Measurements from ENCODE around the gene PCDH12.

The PCDH12 gene

DNA sequence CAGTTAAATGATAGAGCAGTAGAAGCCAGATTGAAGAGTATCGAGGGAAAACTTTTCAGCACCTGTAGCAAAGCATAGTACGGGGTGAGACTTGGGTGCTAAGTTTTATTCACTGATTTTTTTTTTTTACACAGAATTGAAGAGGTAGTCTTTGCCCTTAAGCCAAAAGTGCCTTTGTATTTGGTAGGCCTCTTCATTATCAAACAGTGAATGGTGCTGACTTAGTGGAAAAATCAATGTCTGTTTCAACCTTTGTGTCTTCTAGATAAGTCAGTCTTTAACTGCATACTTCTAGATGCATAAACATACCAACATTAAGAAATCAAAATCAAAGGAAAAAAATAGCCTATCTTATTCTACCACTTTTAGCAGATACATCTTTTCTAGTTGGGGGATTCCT is 24.6 kb upstream of the PCDH12 start:
- Histone ChIP-seq H3K36me3 (ENCODE audit: insufficient read depth, low read length) (peaks cover 80% of the 10 kb centered on the region), H3K4me1 (ENCODE audit: insufficient read depth, low read length) (no peaks in the 10 kb centered on the region), H3K9me3 (ENCODE audit: low read length) (no peaks in the 10 kb centered on the region), H2AFZ (ENCODE audit: low read depth, low read length) (no peak overlapping the region), H3K4me3 (ENCODE audit: low read length) (no peak overlapping the region), H3K27me3 (ENCODE audit: insufficient read depth, low read length) (no peaks in the 10 kb centered on the region)

DNA sequence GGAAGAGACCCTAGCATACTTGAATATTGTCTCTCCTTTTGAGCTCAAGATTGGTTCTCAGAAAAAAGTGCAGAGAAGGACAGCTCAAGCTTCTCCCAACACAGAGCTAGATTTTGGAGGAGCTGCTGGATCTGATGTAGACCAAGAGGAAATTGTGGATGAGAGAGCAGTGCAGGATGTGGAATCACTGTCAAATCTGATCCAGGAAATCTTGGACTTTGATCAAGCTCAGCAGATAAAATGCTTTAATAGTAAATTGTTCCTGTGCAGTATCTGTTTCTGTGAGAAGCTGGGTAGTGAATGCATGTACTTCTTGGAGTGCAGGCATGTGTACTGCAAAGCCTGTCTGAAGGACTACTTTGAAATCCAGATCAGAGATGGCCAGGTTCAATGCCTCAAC is 20.4 kb upstream of the PCDH12 start:
- Histone ChIP-seq H2AFZ (ENCODE audit: low read depth, low read length) (no peak overlapping the region), H3K27me3 (ENCODE audit: insufficient read depth, low read length) (no peaks in the 10 kb centered on the region), H3K4me3 (ENCODE audit: low read length) (no peak overlapping the region), H3K4me1 (ENCODE audit: insufficient read depth, low read length) (no peaks in the 10 kb centered on the region), H3K9me3 (ENCODE audit: low read length) (no peaks in the 10 kb centered on the region), H3K36me3 (ENCODE audit: insufficient read depth, low read length) (peaks cover 72% of the 10 kb centered on the region)

DNA sequence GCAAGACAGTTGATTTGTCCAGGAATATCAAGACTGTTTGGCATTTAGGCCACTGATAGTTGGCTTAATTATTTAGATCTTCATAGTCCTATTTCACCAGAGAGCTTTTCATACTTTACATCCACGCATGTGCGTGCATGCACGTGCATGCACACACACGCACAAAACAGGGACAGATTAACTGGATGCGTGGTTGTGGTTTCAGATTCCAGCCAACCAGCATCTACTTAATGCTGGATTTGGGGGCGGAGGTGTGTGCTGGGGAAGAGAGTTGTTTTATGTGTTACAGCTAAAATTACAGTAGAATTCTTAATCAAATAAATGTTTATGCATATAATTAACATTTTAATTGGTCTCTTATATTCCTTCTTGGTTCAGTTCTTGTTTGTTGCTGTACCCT is 18.2 kb upstream of the PCDH12 start:
- Histone ChIP-seq H3K36me3 (ENCODE audit: insufficient read depth, low read length) (peaks cover 65% of the 10 kb centered on the region), H2AFZ (ENCODE audit: low read depth, low read length) (no peak overlapping the region), H3K27me3 (ENCODE audit: insufficient read depth, low read length) (no peaks in the 10 kb centered on the region), H3K4me3 (ENCODE audit: low read length) (no peak overlapping the region), H3K4me1 (ENCODE audit: insufficient read depth, low read length) (no peaks in the 10 kb centered on the region), H3K9me3 (ENCODE audit: low read length) (no peaks in the 10 kb centered on the region)

DNA sequence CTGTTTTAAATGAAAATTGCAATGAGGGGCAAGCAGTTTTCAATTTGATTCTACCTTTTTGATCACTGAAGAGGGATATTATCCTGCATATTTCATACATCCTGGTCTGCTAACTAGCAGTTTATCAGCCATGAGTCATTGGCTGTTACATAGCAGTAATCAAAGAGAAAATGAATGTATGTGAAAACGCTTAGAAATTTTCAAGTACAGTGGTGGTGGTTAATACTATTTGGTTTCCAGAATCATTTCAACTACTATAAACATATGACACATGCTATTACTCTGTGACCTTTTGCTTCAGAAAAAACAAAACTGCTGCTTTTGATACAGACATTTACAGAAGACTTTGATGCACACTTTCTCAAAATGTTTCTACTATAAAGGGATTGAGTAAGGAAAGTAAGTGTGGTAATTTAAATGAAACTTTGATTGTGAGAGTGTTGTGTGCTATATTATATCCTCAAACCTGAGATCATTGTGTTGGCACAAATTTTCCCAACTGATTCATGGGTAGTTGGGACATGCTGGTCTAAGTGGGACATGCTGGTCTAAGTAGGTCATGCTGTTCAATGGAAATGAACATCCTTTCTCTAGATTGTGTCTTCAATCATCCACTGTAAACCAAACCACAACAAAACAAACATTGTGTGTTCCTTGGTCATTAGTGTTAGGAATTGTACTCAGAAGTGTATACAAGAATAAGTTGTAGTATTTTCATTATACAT is 16.0 kb upstream of the PCDH12 start:
- Histone ChIP-seq H3K4me3 (ENCODE audit: low read length) (no peak overlapping the region), H3K9me3 (ENCODE audit: low read length) (no peaks in the 10 kb centered on the region), H3K36me3 (ENCODE audit: insufficient read depth, low read length) (peaks cover 49% of the 10 kb centered on the region)

DNA sequence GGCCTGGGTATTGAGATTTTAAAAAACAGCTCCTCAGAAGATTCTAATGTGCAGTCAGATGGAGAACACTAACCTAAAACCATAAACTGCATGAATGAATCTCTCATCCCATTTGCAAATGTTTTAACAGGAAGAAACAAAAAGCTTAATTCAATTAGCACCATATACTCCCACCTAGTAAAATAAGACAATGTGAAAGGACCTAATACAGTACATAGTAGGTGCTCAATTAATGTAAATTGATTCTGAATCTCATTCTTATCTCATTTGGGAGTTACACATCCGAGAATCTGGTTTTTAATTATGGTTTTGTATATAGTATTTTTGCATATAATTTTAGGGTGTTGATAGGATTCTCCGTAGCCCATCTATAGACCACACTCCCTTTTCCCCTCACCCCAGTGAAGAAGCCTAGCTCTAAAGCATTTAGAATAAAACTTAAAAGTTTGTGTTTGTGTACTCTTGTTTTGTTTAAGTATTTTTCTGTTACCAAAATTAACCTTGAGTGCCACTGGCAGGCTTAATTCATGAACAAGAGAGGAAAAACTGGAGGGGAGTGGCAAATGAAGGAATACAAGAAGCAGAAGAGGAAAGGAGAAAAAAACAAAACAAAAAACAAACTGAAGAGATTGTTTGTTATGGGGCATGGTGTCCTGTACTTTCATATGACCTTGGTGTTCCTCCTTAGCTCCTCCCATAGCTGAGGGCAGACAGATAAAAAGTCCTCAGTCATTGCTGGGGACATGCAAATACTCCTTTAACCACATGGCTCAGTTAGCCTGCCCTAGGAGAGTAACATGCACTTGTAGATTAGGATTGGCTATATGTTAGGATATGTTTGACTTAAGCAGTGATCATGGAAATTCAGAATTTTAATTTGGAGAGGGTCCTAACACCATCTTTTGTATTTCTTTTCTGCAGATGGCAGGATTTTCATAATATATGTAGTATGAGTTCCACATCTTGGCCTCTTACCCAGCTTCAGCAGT is 12.1 kb upstream of the PCDH12 start:
- peaks cover 13% of the 10 kb centered on the region for H3K4me1 ChIP-seq (ENCODE audit: insufficient read depth, low read length)
- H2AFZ ChIP-seq (ENCODE audit: low read depth, low read length): peak overlapping the region; percentile 91
- peak overlapping the region; percentile 98 for H3K4me3 ChIP-seq (ENCODE audit: low read length)
- H3K9me3 ChIP-seq (ENCODE audit: low read length): no peaks in the 10 kb centered on the region
- no peaks in the 10 kb centered on the region for H3K27me3 ChIP-seq (ENCODE audit: insufficient read depth, low read length)
- H3K36me3 ChIP-seq (ENCODE audit: insufficient read depth, low read length): peaks cover 26% of the 10 kb centered on the region

More for the DNA sequence above, 16.0 kb upstream of the PCDH12 start:
- no peak overlapping the region for H2AFZ ChIP-seq (ENCODE audit: low read depth, low read length)
- H3K27me3 ChIP-seq (ENCODE audit: insufficient read depth, low read length): no peaks in the 10 kb centered on the region
- peaks cover 9% of the 10 kb centered on the region for H3K4me1 ChIP-seq (ENCODE audit: insufficient read depth, low read length)

DNA sequence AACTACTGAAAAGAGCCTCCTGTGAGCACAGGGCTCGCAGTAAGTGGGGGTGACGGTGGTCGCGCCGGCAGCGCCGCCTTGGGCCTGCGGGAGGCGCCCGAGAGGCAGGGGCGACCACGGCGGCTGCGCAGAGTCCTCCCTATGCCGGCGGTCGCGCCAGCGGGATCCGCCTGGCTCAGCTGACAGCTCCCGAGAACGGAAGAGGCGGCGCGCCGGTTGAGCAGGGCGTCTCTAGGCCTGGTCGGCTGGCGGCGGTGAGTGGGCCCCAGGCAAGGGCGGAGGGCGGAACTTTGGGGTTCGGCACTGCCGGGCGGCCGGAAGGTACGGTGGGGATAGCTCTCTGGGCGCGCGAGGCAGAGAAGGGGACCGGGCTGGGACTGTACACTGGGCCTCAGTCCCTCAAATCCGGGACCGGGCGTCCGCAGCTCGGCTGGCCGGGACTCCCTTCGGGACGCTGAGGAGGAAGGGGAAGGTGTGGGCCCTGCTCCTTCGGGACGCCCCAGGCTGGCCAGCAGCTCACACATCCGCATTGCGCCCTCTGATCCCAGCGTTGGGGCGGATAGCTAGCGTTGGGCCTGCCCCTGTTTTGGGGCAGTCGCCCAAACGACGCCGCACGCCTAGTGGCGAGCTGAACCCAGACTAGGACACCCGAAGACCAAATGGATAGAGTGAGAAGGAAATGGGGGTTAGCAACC is 11.1 kb upstream of the PCDH12 start, which contains the start of gene RNF14:
RNF14 (plus strand) TSS at position 192 of the 695 bp plus-strand sequence. CDS start 4,484 bp downstream, outside the sequence.
- peaks cover 16% of the 10 kb centered on the region for H3K36me3 ChIP-seq (ENCODE audit: insufficient read depth, low read length)
- H3K27me3 ChIP-seq (ENCODE audit: insufficient read depth, low read length): no peaks in the 10 kb centered on the region
- no peaks in the 10 kb centered on the region for H3K9me3 ChIP-seq (ENCODE audit: low read length)
- H2AFZ ChIP-seq (ENCODE audit: low read depth, low read length): peak within 1 kb of the TSS; percentile 91
- peak within 1 kb of the TSS; percentile 98 for H3K4me3 ChIP-seq (ENCODE audit: low read length)
- peaks cover 13% of the 10 kb centered on the region for H3K4me1 ChIP-seq (ENCODE audit: insufficient read depth, low read length)

DNA sequence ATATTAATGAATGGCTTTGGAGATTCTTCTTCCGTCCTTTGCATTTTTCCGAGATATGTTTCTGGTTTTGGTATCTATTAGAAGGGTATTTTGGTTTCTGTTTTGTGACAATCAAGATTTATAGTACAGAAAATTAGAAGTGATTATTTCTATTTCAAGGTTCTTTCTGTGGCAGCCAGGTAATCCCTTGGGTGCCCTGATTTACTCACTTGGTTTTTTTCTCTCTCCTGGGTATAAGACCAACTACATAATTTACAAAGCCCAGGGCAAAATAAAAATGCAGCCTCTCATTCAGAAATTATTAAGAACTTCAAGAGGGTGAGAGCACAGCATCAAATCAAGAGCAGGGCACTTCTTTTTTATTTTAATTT is 8.9 kb upstream of the PCDH12 start:
- Histone ChIP-seq H3K27me3 (ENCODE audit: insufficient read depth, low read length) (no peaks in the 10 kb centered on the region), H3K4me3 (ENCODE audit: low read length) (no peak overlapping the region), H3K36me3 (ENCODE audit: insufficient read depth, low read length) (peaks cover 3% of the 10 kb centered on the region), H3K4me1 (ENCODE audit: insufficient read depth, low read length) (peaks cover 13% of the 10 kb centered on the region), H3K9me3 (ENCODE audit: low read length) (no peaks in the 10 kb centered on the region), H2AFZ (ENCODE audit: low read depth, low read length) (no peak overlapping the region)

DNA sequence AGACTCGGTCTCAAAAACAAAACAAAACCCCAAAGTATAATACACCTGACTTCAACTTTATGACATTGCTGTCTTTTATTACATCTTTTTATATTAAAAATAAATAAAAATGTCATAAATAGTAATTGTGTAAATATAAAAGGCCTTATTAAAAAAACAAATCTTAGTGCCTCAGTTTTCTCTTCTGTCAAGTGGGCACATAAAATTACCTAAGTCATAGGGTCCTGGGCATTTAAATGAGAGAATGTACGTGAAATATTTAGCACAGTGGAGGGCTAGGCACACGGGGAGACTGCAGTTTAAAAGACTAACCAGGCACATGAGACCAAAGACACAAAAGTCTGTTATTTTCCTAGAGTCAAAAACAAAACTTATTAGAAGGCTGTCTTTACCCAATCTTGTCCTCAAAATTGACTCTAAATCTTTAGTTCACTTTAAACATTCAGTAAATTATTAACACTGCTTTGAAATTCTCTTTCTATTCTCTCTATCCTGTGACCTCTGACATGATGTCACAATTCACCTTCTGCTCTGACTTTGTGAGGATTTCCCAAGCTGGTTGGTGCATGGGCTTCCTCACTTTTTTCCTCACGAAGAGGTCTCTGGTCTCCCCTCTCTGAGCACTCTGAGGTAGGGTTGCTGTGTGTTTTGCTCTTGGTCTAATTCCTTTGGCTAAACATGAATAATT is 8.4 kb upstream of the PCDH12 start:
- H3K4me3 ChIP-seq (ENCODE audit: low read length): no peak overlapping the region

DNA sequence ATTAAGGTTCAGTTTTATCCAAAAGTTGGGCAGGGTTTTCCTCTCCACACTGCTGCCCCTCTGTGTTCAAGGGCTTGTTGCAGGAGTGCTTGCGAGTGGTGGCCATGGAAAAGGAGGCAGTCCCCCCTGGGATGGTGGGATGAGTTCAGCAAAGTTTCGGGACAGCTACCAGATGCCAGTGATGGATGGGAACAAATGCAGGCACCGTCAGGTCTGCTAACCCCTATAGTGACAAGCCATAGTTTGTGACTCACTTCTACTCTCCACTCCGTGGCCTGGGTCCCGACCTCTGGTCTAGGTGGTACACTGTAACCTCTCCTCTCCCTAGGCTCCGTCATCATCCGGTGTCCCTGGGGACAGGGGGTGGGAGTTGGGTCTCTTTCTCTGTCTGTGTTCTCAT is 7.1 kb upstream of the PCDH12 start:
- H3K9me3 ChIP-seq (ENCODE audit: low read length): no peaks in the 10 kb centered on the region
- no peak overlapping the region for H2AFZ ChIP-seq (ENCODE audit: low read depth, low read length)
- H3K36me3 ChIP-seq (ENCODE audit: insufficient read depth, low read length): no peaks in the 10 kb centered on the region
- H3K27me3 ChIP-seq (ENCODE audit: insufficient read depth, low read length): no peaks in the 10 kb centered on the region
- H3K4me1 ChIP-seq (ENCODE audit: insufficient read depth, low read length): peaks cover 20% of the 10 kb centered on the region
- no peak overlapping the region for H3K4me3 ChIP-seq (ENCODE audit: low read length)

More for the DNA sequence above, 8.4 kb upstream of the PCDH12 start:
- Histone ChIP-seq H2AFZ (ENCODE audit: low read depth, low read length) (no peak overlapping the region), H3K27me3 (ENCODE audit: insufficient read depth, low read length) (no peaks in the 10 kb centered on the region), H3K36me3 (ENCODE audit: insufficient read depth, low read length) (peaks cover 3% of the 10 kb centered on the region), H3K9me3 (ENCODE audit: low read length) (no peaks in the 10 kb centered on the region), H3K4me1 (ENCODE audit: insufficient read depth, low read length) (peaks cover 13% of the 10 kb centered on the region)

DNA sequence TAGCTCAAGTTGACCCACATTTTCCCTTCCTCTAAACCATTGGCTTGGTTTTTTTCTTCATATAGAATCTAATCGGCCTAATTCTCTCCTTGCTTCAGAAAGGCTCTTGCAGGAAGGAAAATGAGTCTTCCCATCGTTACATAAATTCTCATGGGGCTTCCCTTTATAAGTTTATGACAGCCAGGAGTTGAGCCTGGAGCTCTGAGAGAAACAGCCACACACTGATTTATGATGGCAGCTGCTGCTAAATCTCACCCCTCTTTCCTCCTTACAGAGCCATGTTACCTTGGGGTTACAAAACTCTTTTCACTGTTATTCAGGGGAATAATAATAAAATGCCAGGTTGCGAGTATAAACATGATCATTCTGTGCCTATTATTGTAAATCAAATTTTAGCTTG is 5.7 kb upstream of the PCDH12 start:
- Histone ChIP-seq H2AFZ (ENCODE audit: low read depth, low read length) (no peak overlapping the region), H3K4me1 (ENCODE audit: insufficient read depth, low read length) (peaks cover 15% of the 10 kb centered on the region), H3K36me3 (ENCODE audit: insufficient read depth, low read length) (no peaks in the 10 kb centered on the region), H3K9me3 (ENCODE audit: low read length) (no peaks in the 10 kb centered on the region), H3K27me3 (ENCODE audit: insufficient read depth, low read length) (no peaks in the 10 kb centered on the region), H3K4me3 (ENCODE audit: low read length) (no peak overlapping the region)

DNA sequence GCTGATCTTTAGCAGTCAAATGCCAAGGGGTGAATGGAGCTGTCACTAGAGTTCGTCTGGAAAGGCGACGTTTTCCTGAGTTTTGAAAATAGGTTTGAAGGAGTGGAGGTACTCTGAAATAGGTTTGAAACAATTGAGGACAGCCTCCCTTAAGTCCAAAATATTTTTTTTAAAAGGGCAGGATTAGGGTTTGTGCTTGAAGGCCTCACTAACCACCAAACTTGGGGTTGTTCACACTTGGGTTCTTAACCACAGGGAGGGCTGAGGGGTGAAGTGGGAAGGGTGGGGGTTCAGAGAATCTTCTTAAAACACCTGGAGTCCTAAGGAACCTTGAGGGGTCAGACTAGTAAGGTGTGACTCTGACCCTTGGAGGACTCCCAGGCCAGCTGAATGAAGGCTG is 3.5 kb upstream of the PCDH12 start:
- H3K4me1 ChIP-seq (ENCODE audit: insufficient read depth, low read length): peaks cover 11% of the 10 kb centered on the region
- H3K36me3 ChIP-seq (ENCODE audit: insufficient read depth, low read length): no peaks in the 10 kb centered on the region
- H3K4me3 ChIP-seq (ENCODE audit: low read length): no peak overlapping the region
- no peaks in the 10 kb centered on the region for H3K27me3 ChIP-seq (ENCODE audit: insufficient read depth, low read length)
- H2AFZ ChIP-seq (ENCODE audit: low read depth, low read length): peak overlapping the region; percentile 6
- no peaks in the 10 kb centered on the region for H3K9me3 ChIP-seq (ENCODE audit: low read length)

DNA sequence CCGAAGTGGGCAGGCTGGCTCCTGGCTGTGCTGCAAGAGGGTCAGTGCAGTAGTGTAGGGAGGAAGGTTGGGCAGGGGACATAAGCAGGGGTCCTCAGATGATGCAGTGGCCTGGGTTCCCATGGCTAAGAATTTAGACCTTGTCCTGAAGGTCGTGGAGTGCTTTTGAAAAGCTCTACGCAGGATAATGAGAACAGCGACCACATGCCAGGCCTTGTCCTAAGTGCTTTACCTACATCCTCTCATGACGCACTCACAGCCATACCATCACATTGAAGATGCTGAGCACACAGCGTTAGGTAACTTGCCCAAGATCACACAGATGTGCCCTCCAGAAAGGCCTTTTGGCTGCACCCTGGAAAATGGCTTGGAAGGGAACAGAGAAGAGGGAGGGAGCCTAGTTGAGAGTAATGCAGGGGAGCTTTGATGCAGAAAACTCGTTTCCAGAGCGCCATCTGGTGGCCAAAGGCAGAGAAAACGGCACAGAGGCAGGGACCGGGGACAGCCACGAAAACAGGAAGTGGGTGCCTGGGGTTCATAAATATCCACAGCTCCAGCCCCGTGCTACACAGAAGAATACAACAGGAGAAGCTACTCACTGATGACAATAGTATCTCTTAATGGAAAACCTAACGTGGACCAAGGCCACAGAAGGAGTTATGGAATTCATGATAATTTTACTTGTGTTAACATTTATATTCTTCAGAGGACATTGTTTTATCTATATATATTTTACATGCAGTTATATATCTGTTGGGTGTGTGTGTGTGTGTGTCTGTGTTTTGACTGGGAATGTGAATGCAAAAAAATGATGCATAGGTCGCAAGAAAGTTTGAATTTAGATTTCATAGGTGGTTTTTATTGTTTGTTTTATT is 2.7 kb upstream of the PCDH12 start:
- H2AFZ ChIP-seq (ENCODE audit: low read depth, low read length): peak overlapping the region; percentile 6
- H3K4me3 ChIP-seq (ENCODE audit: low read length): no peak overlapping the region
- no peaks in the 10 kb centered on the region for H3K27me3 ChIP-seq (ENCODE audit: insufficient read depth, low read length)
- H3K4me1 ChIP-seq (ENCODE audit: insufficient read depth, low read length): peaks cover 11% of the 10 kb centered on the region
- no peaks in the 10 kb centered on the region for H3K9me3 ChIP-seq (ENCODE audit: low read length)
- H3K36me3 ChIP-seq (ENCODE audit: insufficient read depth, low read length): no peaks in the 10 kb centered on the region

Data from neuron (in vitro differentiated cells).